GM18505 (cell line): ENCODE measurements around the gene CCDC92.

ENCODE experiments used
- ATAC-seq: cut with Tn5 transposase; IDR thresholded peaks from one replicate; pipeline ENCODE4 v1.9.1; 2021; ENCODE audit not compliant: unreplicated experiment
- POLR2A ChIP-seq: IDR thresholded peaks from 4 replicates; pipeline ENCODE4 v1.6.1; 2011; ENCODE audit warnings: borderline replicate concordance; ENCODE audit not compliant: insufficient read depth, insufficient read length; ENCODE audit errors: extremely low read depth

Gene CCDC92

GRCh38 chr12:123937707-123938591, 34.7 kb downstream of the CCDC92 start:
- no peak for TF ChIP-seq POLR2A

GRCh38 chr12:123936956-123937706, 35.5 kb downstream of the CCDC92 start:
- no peak for TF ChIP-seq POLR2A
- no peak for ATAC-seq

More at GRCh38 chr12:123937707-123938591, 34.7 kb downstream of the CCDC92 start:
- ATAC-seq: no peak

GRCh38 chr12:123936471-123936870, 36.2 kb downstream of the CCDC92 start:
- no peak for TF ChIP-seq POLR2A
- ATAC-seq: no peak

DNA sequence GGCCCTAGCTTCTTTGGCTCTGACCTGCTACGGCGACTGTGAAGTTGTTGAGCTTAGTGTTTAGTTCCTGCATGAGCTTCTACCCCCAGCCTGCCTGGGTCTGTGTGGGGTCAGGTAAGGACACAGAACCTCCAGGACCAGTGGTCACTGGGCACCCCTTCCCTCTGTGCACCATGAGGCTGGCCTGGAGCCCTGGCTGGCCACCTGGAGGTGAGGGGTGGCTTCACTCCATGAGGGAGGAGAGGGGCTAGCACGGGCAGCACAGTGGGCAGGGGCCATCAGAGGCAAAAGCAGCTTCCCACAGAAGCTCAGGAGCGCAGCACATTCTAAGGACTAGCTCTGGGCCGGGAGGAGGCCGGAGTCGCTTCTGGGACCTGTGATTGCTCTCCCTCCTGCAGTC, 36.7 kb downstream of the CCDC92 start:
- no peak for TF ChIP-seq POLR2A
- no peak for ATAC-seq

DNA sequence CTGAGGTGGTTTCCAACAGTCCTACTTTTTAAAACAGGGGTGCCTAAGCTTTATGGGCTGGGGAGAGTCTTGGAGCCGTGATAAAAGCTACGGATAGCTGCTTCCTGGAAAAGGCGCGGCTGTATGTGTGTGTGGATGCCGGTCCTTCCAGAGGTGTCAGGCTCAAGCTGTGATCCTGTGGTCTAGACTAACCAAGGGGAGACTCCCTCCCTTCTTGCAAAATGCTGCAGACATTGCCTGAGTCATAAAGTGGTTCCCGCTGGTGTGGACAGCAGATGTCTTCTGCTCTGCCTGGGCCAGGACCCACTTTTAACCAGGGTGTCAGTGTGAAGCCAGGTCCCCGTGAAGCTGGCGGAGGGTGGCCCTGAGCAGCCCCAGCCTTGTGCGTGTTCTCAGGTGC, 37.8 kb downstream of the CCDC92 start:
- TF ChIP-seq POLR2A: no peak
- no peak for ATAC-seq

- no peak for TF ChIP-seq POLR2A
- no peak for ATAC-seq
Observed at GRCh38 chr12:123934016-123934620, 38.5 kb downstream of the CCDC92 start.

- TF ChIP-seq POLR2A: no peak
- ATAC-seq: no peak
Observed at GRCh38 chr12:123933214-123933613, 39.4 kb downstream of the CCDC92 start.

GRCh38 chr12:123931686-123932321, 40.8 kb downstream of the CCDC92 start:
- ATAC-seq: no peak
- TF ChIP-seq POLR2A: no peak

- no peak for ATAC-seq
- no peak for TF ChIP-seq POLR2A
Observed at GRCh38 chr12:123929946-123930583, 42.6 kb downstream of the CCDC92 start.

DNA sequence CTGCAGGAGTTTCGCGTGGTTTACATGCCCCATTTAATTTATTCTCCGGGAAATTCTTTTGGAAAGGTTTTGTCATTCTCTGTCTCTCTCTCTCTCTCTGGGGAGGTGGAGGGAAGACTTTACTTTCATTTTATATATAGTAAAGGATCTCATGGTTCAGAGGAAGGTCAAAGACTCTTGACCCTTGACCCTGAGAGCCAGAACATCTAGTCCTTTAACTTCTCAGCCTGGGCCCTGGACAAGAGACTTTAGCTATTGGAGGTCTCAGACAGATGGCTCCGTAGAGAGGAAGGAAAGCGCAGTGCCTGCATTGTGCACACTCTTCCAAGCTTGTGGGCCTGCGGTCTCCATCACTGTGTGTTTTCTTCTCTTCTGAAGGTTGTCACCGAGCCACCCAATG, 43.7 kb downstream of the CCDC92 start:
- no peak for TF ChIP-seq POLR2A
- no peak for ATAC-seq

DNA sequence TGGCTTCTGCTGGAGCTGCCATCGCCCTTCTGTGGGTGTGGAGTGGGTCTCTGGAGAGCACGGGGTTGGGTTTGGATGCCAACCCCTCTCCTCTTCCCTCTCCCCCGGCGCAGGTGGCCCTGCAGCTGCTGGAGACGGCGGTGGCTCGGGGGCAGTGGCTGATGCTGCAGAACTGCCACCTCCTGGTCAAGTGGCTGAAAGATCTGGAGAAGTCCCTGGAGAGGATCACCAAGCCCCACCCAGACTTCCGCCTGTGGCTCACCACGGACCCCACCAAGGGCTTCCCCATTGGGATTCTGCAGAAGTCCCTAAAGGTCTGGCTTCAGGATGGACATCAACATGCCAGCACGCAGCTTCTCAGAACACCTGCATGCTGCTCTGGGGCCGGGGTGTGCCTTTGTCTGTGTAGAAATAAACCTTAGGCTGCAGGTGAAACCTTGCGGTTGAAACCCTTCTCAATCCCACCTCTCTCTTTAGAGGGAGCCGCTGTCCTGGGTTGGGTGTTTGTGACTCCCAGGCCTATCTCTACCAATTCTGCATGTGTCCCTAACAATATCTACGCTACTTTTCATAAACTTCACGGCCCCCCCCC, 44.3 kb downstream of the CCDC92 start:
- TF ChIP-seq POLR2A: no peak
- ATAC-seq: no peak

DNA sequence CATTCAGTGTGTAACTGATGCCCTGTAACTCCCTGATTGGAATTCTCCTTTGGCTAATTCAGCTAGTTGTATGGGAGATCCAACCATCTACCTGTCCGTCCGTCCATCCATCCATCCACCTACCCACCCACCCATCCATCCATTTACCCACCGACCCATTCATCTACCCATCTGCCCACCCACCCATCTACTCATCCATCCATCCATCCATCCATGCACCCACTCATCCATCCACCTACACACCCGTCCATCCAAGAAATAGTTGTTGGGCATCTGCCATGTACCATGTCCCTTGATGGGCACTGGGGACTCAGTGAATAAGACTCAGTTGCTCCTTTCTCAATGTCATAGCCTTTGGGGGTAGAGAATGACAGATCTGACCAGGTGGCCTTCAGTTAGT, 48.1 kb downstream of the CCDC92 start:
- no peak for TF ChIP-seq POLR2A
- ATAC-seq: no peak
